GM12872 (cell line): ENCODE data around the gene ZBTB17.

Experiments
- CTCF ChIP-seq: IDR thresholded peaks from 3 replicates; pipeline ENCODE4 v1.5.1; 2011; ENCODE audit warnings: low read depth, mild to moderate bottlenecking, low read length, moderate library complexity; ENCODE audit not compliant: insufficient read depth

The ZBTB17 gene

GRCh38 chr1:15966081-15966955 is 9.6 kb downstream of the ZBTB17 start:
- no peak for TF ChIP-seq CTCF

GRCh38 chr1:15965228-15965767 is 10.6 kb downstream of the ZBTB17 start:
- no peak for TF ChIP-seq CTCF

GRCh38 chr1:15963968-15964648 is 11.8 kb downstream of the ZBTB17 start:
- no peak for TF ChIP-seq CTCF

- no peak for TF ChIP-seq CTCF
Observed at GRCh38 chr1:15963363-15963967, 12.4 kb downstream of the ZBTB17 start.

- TF ChIP-seq CTCF: no peak
Observed at GRCh38 chr1:15962671-15963362, 13.1 kb downstream of the ZBTB17 start.

GRCh38 chr1:15962176-15962575 is 13.7 kb downstream of the ZBTB17 start:
- no peak for TF ChIP-seq CTCF

- TF ChIP-seq CTCF: no peak
Observed at GRCh38 chr1:15961492-15961891, 14.4 kb downstream of the ZBTB17 start.
